PC-9 (cell line): ENCODE results near the gene SUSD3. TPM values are rescaled to one million over a fixed set of nuclear protein-coding genes. Genes with fewer than 3 reads are reported as not detected.
A peak's percentile ranks its signal among the peaks of the same experiment; 100 is the strongest.

Experiments used
- BruUV-seq: library from RNA; stranded (reverse); fragments of 400-500 nt; replicated peaks from 2 replicates; lab custom pipeline; 2021; lab: Mats Ljungman, UMichigan
- CTCF ChIA-PET: fragments of 300-600 bp; sonication (Branson Sonifier 250); formaldehyde crosslinking; loops from one replicate; lab custom pipeline; 2022; ENCODE audit warnings: antibody characterized with exemption; lab: Charles Lee
- POLR2A ChIA-PET: fragments of 300-600 bp; sonication (Branson Sonifier 250); formaldehyde crosslinking; loops from one replicate; lab custom pipeline; 2022; ENCODE audit warnings: antibody characterized with exemption; ENCODE audit not compliant: unreplicated experiment; lab: Charles Lee
- DNase-seq, 2 experiments: peaks; one replicate each; pipeline versions ENCODE4 v3.0.0 to v3.0.0-alpha.2; 2015 to 2022; ENCODE audit warnings: mixed read lengths in 1 of 2
- H2AFZ ChIP-seq: fragments of 200-600 bp; sonication (generic); 2 replicates; pipeline ENCODE4 v1.8.1; 2017; ENCODE audit warnings: antibody characterized with exemption
- H3F3A ChIP-seq: fragments of 200-600 bp; sonication (generic); 2 replicates; pipeline ENCODE4 v1.8.1; 2017; ENCODE audit warnings: antibody characterized with exemption, mild to moderate bottlenecking, low read depth; ENCODE audit not compliant: insufficient read depth
- H3K27ac ChIP-seq: fragments of 200-600 bp; sonication (generic); 2 replicates; pipeline ENCODE4 v1.6.1; 2016; ENCODE audit warnings: mixed run types
- H3K27me3 ChIP-seq: fragments of 200-600 bp; sonication (generic); 2 replicates; pipeline ENCODE4 v1.6.1; 2016; ENCODE audit warnings: low read depth, mixed run types; ENCODE audit not compliant: insufficient read depth
- H3K36me3 ChIP-seq: fragments of 200-600 bp; sonication (generic); 2 replicates; pipeline ENCODE4 v1.6.1; 2016; ENCODE audit warnings: low read depth, mixed run types
- H3K4me1 ChIP-seq: fragments of 200-600 bp; sonication (generic); replicated peaks from 2 replicates; pipeline ENCODE4 v1.6.1; 2016; ENCODE audit warnings: mixed run types; ENCODE audit not compliant: insufficient read depth
- H3K4me2 ChIP-seq: fragments of 200-600 bp; sonication (generic); 2 replicates; pipeline ENCODE4 v1.6.1; 2017; ENCODE audit warnings: mixed run types
- H3K4me3 ChIP-seq: fragments of 200-600 bp; sonication (generic); 2 replicates; pipeline ENCODE4 v1.6.1; 2016; ENCODE audit warnings: mixed run types
- H3K79me2 ChIP-seq: fragments of 200-600 bp; sonication (generic); 2 replicates; pipeline ENCODE4 v1.6.1; 2017; ENCODE audit warnings: low read depth, mixed run types
- H3K9me2 ChIP-seq: fragments of 200-600 bp; sonication (generic); 2 replicates; pipeline ENCODE4 v1.8.1; 2017; ENCODE audit warnings: mild to moderate bottlenecking; ENCODE audit not compliant: insufficient read depth
- H3K9me3 ChIP-seq: fragments of 200-600 bp; sonication (generic); 2 replicates; pipeline ENCODE4 v1.8.1; 2016; ENCODE audit warnings: low read depth; ENCODE audit not compliant: insufficient read depth
- H4K20me1 ChIP-seq: fragments of 200-600 bp; sonication (generic); 2 replicates; pipeline ENCODE4 v1.8.1; 2017; ENCODE audit not compliant: insufficient read depth
- CTCF ChIP-seq: fragments of 200-600 bp; sonication (generic); conservative IDR thresholded peaks from 2 replicates; pipeline ENCODE4 v1.6.1; 2017; ENCODE audit warnings: mixed run types, antibody characterized with exemption, mild to moderate bottlenecking, moderate library complexity
- EZH2 ChIP-seq: fragments of 200-600 bp; sonication (generic); IDR thresholded peaks from 2 replicates; pipeline ENCODE4 v1.8.0; 2017; ENCODE audit warnings: antibody characterized with exemption, low read depth
- intact Hi-C: fragments of 100-400 bp; cut with micrococcal nuclease; formaldehyde crosslinking; loops from one replicate; pipeline ENCODE4 v1.10.0; 2022; ENCODE audit not compliant: unreplicated experiment
- total RNA-seq: library from RNA; stranded (reverse); gene quantifications from 2 replicates; pipeline ENCODE4 v1.2.3, GENCODE V29; 2021

Gene SUSD3
- total RNA-seq, 1 experiment from 2014 or later, result 8.4 TPM

- no peaks in the 10 kb centered on the region for H3K27me3 ChIP-seq
- intact Hi-C loops, result no loop called here
- H4K20me1 ChIP-seq, result no peaks in the 10 kb centered on the region
- no peak overlapping the region for H2AFZ ChIP-seq
- H3K4me2 ChIP-seq, result no peak overlapping the region
- H3K36me3 ChIP-seq, result 0 out of 2 replicates have a peak, but pooled peaks cover under 1% of the 10 kb centered on the region
- BruUV-seq, result no TSS peak
- no peak overlapping the region for H3K4me3 ChIP-seq
- no peaks in the 10 kb centered on the region for H3F3A ChIP-seq
- no peaks in the 10 kb centered on the region for H3K9me3 ChIP-seq
- DNase-seq, result peak in 1 of 2 experiments; percentile 46
- TF ChIP-seq EZH2 (no peak), CTCF (no peak)
- no peaks in the 10 kb centered on the region for H3K79me2 ChIP-seq
- no peak overlapping the region for H3K27ac ChIP-seq
- CTCF ChIA-PET, result interaction anchor here (1.1 kb wide), 1 partner anchor 309 kb away, joined by 4 read pairs; no protein-coding TSS in a partner anchor
- POLR2A ChIA-PET, result no interaction called here
- H3K9me2 ChIP-seq, result no peaks in the 10 kb centered on the region
- no peaks in the 10 kb centered on the region for H3K4me1 ChIP-seq
These were observed 32.8 kb upstream of the SUSD3 start for GRCh38 chr9:93025736-93026135.

- no TSS peak for BruUV-seq
- CTCF ChIA-PET, result no interaction called here
These were observed 31.9 kb upstream of the SUSD3 start for GRCh38 chr9:93026640-93027039.

GRCh38 chr9:93027750-93028149, 30.8 kb upstream of the SUSD3 start:
- CTCF ChIA-PET, result no interaction called here

More at GRCh38 chr9:93026640-93027039, 31.9 kb upstream of the SUSD3 start:
- Histone ChIP-seq H4K20me1 (no peaks in the 10 kb centered on the region), H3K27me3 (no peaks in the 10 kb centered on the region), H3K79me2 (no peaks in the 10 kb centered on the region), H3K4me1 (no peaks in the 10 kb centered on the region), H2AFZ (no peak overlapping the region), H3K9me3 (no peaks in the 10 kb centered on the region), H3K27ac (no peak overlapping the region), H3K4me3 (no peak overlapping the region), H3K9me2 (no peaks in the 10 kb centered on the region), H3K4me2 (no peak overlapping the region), H3K36me3 (no peaks in the 10 kb centered on the region), H3F3A (no peaks in the 10 kb centered on the region)
- intact Hi-C loops, result no loop called here
- TF ChIP-seq CTCF, result no peak
- TF ChIP-seq EZH2, result no peak
- POLR2A ChIA-PET, result no interaction called here
- no peak for DNase-seq

More at GRCh38 chr9:93027750-93028149, 30.8 kb upstream of the SUSD3 start:
- Histone ChIP-seq H3K4me3 (no peak overlapping the region), H4K20me1 (no peaks in the 10 kb centered on the region), H3K36me3 (no peaks in the 10 kb centered on the region), H3K27me3 (no peaks in the 10 kb centered on the region), H3K9me3 (no peaks in the 10 kb centered on the region), H3F3A (no peaks in the 10 kb centered on the region), H3K4me2 (no peak overlapping the region), H2AFZ (no peak overlapping the region), H3K79me2 (no peaks in the 10 kb centered on the region), H3K4me1 (no peaks in the 10 kb centered on the region), H3K9me2 (no peaks in the 10 kb centered on the region), H3K27ac (no peak overlapping the region)
- intact Hi-C loops, result no loop called here
- TF ChIP-seq CTCF (no peak), EZH2 (no peak)
- no TSS peak for BruUV-seq
- POLR2A ChIA-PET, result interaction anchor here (0.7 kb wide), 2 partner anchors 115 to 195 kb away, joined by 12 read pairs; no protein-coding TSS in a partner anchor
- no peak for DNase-seq
